HG03097 (cell line): ENCODE measurements around the gene PRR30.
"Not testable (repeated sequence)": the region's sequence is repeated elsewhere in the genome, so short reads cannot be mapped to it uniquely, and the experiment has no call there.

Source experiments
- ATAC-seq: cut with Tn5 transposase; IDR thresholded peaks from one replicate; pipeline ENCODE4 v1.9.1; 2021; ENCODE audit not compliant: unreplicated experiment, low FRiP score

Gene PRR30

DNA sequence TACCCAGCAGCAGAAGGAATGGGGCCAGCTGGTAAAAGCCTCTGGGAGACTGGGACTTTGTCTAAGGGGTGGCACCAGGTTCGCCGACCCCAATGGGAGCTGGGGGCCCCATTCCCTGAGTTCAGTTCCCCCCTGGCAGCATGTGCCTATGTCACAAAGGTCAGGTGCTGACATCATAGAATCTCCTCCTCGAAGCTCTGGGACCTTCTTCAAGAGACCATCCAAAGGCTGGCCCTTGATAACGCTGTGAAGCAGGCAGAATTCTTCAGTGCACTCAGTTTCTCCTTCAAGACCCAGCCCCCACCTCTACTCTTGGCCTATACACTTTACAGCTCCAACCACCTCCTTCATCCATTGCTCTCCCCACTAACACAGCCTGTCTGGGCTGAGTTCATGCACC is at the start of gene PRR30:
TSS of gene PRR30 (minus strand) at position 101 of the 400 bp plus-strand sequence. CDS start 1,081 bp downstream, outside the sequence.
- no peak for ATAC-seq

DNA sequence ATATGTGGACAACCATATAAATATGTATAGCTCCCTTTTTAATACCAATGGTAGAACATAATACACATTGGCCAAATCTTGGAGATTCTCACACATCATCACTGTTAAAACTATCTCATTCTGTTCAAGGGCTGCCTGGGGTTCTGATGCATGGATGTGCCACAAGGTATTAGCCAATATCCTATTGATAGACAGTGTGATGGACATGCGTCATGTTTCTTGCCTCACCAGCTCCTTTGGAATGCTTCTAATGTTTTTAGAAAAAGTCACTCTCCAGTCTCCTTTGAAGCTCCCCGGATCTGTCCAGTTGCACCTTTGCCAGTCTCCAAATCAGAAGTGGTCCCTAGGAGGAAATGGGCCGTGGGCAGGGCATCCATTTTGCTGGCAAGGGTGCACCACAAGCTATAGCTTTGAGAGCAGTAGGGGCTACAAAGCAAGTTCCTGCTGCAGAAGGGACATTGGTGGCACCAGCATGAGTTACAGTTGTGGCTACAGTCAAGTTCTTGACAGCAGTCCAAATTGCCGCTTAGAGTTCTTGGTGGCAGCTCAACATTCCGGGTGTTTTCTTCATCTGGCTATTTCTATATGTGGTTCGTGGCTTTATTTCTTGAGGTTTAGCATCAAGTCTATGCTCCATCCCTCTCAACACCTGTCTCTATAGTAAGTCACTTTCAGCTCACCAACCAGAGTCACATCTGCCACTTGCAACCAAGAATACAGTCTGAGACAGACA is 47.6 kb upstream of the PRR30 start:
- ATAC-seq = no peak

DNA sequence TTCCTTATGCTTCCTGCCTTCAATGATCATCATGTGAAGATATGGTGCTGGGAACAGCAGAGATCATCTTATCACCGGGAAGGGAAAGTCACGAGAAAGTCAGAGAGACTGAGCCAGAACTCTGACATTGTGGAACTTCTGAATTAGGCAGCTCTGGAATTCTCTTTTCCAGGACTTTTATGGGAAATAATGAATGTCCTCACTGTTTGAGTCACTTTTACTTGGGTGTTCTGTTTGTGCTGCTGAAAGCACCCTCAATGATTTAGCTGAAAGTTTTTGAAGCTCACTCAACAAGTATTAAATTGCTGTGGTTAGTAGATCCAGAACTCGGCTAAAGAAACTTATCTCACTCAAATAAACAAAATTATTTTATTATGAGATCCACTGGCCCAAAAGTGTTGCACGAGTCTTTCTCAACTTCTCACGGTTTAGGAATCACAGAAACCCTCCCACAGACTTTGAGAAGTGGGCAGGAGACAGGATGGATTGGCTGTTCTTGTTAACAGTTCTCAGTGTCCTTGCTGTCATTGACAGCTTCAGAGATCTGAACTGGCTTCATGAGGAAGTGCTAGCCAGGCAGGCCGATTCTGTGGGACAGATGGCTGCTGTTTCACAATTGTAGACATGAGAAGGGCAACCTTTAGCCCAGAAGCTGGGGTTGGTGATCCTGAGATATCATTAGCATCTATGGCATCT is 46.3 kb upstream of the PRR30 start:
- no peak for ATAC-seq

DNA sequence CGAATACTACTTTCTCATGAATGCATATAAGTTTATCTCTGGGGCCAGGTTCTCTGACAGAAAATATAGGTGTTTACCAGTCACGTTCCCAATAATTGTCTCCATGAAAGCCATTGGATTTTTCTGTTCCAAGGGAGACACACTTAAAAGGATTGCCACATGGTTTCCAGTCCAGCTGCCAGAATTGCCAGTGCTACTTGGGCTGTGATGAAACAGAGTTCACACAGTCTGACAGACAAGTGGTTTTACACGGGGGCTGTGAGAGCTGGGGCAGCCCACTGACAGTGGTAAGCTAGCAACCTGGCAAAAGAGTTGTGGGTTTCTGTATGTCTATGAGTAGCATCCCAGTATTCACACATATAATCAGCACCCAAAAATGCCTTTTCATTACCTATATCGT is 44.9 kb upstream of the PRR30 start:
- ATAC-seq = no peak

DNA sequence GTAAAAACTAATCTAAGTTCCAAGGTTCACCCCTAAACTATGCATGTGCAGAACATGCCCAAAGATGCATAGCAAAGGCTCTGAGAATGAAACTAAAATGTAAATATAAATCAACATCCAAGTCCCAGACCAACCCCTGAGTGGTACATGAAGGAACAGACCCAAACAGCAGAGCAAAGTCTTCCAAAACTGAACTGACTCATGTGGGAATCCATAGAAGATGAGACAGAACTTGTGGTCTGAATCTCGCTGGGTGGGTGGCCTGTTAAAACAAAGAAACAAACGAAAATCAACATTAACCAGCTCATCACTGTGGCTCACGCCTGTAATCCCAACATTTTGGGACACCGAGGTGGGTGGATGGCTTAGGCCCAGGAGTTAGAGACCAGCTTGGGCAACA is 43.1 kb upstream of the PRR30 start:
- ATAC-seq = no peak

DNA sequence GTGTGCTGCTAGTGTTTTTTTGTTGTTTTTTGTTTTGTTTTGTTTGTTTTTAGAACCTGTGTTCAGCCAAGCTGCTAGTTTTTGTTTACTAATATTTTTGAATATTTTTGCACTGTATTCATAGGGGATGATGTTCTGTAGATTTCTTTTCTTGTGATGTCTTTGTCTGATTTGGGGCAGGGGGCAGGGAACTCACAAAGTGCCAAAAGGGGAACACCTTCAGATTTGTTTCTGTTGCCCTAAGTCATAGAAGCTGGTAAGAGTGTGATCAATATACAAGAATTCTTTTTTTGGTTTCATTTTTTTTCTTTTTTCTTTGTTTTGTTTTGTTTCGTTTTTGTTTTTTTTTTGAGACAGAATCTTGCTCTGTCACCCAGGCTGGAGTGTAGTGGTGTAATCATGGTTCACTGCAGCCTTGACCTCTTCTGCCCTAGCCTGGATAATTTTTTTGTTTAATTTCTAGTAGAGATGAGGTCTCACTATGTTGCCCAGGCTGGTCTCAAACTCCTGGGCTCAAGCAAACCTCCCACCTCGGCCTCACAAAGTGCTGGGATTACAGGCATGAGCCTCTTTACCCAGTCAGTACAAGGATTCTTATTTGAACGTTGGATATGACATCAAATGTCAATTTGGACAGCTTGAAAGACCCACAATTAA is 40.3 kb upstream of the PRR30 start:
- ATAC-seq = no peak

DNA sequence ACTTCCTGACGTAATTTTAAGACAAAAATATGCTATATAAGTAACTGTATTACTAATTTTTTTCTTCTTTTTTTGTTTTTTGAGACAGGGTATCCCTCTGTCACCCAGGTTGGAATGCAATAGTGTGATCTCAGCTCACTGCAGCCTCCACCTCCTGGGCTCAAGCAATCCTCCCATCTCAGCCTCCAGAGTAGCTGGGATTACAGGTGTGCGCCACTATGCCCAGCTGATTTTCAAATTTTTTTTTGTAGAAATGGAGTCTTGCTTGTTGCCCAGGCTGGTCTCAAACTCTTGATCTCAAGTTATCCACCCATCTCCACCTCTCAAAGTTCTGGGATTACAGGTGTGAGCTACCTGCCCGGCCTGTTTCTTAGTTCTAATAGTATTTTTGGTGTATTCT is 39.3 kb upstream of the PRR30 start:
- ATAC-seq = no peak

DNA sequence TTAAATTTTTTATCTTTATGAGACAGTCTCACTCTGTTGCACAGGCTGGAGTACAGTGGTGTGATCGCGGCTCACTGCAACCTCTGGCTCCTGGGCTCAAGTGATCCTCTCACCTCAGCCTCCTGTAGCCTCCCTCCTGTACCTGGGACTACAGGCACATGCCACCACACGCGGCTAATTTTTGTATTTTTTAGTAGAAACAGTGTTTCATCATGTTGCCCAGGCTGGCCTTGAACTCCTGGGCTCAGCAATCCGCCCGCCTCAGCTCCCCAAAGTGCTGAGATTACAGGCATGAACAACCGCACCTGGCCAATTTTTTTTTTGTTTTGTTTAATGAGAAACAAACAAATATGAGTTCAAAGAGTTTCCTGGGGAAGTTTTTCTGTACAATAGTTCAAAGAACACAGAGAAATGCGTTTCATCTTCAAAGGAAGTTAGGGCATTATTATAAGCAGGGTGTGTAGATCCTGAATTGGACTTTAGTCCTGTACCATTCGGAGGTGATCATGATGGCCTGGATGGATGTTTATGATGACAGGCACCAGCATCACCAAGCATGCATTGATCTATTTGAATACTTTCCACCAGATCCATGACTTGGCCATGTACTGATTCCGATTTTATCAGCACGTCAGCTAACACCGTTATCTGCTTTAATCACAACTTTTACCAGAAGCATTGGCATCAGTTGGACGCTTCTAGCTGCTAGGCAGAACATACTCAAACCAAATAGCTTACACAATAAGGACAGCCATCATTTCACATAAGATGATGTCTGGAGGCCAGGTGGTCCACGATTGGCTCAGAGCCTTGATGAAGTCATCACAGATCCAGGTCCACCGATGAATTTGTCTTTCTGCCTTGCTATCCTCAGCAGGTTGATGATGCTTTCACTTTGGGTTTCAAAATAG is 38.5 kb upstream of the PRR30 start:
- ATAC-seq = no peak

DNA sequence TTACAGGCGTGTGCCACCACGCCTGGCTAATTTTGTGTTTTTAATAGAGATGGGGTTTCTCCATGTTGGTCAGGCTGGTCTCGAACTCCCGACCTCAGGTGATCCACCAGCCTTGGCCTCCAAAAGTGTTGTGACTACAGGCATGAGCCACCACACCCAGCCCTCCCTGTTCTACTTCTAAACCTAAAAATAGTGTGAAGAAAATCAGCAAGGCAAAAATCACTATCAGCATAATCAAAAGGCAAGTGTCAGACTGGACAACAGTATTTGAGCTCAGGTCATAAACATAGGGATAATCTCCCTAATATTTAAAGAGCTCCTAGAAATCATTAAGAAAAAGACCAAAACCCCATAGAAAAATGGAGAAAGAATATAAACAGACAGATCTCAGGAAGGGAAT is 36.6 kb upstream of the PRR30 start:
- ATAC-seq = not testable (repeated sequence)

DNA sequence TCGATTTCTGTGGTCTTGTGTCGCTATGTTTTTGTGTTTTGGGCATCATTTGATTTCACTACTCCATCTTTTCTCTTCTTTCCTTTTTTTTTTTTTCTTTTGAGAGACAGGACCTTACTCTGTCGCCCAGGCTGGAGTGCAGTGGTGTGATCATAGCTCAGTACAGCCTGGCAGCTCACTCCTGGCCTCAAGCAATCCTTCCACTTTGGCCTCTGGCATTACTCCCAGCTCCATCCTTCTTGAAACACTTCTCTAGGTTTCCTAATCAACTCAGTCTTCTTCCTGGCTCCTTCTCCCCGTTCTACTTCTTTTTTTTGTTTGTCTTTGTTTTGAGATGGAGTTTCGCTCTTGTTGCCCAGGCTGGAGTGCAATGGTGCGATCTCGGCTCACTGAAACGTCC is 36.1 kb upstream of the PRR30 start:
- no peak for ATAC-seq

DNA sequence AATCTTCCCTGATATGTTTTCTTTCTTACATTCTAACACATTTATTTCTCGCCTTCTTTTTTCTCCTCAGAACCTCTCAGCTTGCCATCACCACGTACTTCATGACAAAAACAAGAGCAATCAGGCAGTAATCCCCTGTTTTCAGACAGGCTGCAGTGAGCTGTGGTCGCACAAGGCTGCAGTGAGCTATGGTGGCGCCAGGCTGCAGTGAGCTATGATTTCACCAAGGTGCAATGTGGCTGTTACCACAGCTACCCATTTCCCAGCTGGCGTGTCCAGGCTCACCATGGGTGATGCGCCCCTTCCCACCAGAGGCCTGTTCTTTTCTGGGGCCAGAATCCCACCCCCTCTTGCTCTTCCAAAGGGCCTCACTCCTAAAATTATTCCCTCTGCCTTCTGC is 35.4 kb upstream of the PRR30 start:
- no peak for ATAC-seq

DNA sequence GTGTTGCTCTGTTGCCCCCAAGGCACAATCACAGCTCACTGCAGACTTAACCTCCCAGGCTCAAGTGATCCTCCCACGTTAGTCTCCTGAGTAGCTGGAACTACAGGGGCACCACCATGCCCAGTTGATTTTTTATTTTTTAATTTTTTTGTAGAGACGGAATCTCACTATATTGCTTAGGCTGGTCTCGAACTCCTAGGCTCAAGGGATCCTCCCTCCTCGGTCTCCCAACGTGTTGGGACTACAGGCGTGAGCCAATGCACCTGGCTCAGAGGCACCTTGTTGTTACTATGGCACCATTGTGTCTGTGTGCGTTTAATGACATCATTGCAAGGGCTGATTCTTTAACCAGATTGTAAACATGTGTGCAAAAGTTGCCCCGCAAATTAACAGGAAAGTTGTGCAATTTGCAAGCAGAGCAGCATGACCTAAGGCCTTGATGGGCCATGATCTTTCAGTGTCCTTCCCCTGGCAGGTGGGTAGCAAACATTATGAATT is 32.2 kb upstream of the PRR30 start:
- no peak for ATAC-seq

DNA sequence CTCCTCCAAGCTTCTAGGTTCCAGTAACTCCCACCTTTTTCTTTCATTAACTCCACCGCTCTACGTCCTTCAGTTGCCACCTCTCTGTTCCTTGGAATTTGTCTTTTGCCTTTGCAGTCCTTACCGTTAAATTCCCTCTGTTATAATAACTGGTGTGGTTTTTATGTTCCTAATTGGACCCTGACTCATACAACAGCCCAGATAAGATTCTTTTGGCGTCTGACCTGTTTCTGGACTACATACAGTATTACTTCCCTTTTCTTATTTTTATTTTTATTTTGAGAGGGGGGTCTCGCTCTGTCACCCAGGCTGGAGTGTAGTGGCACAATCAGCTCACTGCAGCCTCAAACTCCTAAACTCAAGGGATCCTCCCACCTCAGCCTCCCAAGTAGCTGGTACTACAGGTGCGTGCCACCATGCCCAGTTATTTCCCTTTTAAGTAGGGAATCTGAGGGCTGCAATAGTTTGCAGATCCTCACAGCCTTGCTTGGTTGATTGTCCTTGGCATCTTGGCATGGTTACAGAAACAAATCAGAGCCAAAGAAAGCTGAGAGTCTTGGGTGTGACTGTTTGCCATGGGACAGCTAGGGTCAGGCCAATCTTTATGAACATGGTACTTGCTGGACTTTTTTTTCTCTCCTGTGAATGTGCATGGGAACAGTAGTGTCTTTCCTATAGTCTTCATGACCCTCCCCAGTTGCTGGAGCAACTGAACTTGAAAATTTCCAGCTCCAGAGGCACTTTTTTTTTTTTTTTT is 31.5 kb upstream of the PRR30 start:
- no peak for ATAC-seq

DNA sequence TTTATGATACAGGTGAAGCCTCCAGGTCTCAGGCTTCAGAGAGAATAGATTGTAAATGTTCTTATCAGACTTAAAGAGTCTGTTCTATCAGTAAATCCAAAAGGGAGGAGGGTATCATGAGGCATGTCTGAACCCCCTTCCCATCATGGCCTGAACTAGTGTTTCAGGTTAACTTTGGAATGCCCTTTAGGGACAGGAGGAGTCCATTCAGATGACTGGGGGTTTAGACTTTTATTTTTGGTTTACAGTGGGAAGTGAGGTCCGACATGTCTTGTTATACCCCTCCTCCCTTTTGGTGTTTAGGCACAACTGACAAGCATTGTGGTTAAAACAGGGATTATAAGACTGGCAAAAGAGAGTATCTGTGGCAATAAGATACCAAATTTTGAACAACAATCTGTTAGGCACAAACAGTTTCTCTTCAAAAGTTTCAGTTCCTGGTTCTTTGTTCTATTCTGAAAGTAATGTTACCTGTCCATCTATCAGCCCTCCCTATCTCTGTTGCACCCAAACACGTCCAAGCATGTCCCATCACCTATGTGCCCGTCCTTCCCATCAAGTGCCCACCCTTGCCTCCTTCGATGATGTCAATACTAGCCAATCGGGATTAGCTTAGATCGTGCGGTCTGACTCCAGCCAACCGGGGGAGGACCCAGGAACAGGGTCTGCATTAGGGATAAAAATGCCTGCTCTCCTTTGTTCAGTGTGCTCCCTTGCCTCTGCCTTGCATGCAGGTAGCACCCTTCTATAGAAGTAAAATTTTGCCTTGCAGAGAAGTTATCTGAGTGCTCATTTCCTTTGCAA is 26.0 kb upstream of the PRR30 start:
- ATAC-seq = no peak

DNA sequence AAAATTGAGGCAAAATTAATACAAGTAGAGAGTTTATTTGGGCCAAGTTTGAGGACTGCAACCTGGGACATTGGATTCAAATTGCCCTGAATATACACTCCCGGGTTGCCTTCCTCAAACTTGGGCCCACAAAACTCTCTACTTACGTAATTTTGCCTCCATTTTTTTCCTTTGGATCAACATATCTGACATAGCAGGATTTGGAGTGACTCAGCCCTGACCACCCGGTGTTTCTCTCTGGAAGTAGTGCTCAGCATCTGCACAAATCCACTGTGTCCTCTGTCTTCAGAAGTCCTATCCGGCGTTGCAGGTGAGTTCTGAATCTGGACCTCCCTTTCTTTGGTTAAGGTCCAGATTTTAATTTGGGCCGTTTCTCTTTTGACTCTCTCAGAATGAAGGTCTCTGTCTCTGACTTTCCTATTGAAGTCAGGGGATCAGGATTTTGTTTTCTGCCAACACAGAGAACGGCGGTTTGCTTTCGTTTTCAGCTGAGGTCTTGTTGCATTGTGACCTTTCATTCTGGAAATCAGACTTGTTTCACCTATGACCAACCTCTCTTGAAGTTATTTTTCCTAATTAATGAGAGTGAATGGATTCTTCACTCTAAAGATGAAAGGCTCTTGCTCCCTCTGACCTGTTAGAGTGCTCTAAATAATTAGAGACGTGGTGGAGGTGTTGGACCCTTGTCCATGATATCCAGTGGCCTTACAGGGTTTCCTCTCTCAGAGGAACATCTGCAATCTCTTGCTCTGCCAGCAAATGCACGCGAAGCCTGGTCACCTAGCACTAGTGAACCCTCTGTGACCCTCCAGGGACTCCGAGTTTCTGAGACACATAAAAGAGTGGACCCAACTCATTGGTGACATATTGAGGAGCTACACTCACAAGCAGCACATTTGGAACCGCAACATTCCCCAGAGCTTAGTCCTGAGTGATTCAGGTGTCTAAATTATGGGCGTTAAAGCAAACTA is 23.2 kb upstream of the PRR30 start:
- ATAC-seq = no peak

DNA sequence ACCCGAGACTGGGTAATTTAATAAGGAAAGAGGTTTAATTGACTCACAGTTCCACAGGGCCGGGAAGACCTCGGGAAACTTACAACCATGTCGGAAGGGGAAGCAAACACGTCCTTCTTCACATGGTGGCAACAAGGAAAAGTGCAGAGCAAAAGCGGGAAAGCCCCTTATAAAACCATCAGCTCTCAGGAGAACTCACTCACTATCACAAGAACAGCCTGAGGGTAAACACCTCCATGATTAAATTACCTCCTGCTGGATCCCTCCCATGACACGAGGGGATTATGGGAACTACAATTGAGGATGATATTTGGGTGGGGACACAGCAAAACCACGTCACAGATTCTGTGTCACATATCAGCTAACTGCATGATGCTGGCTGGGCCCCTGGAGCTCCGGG is 21.0 kb upstream of the PRR30 start:
- no peak for ATAC-seq

DNA sequence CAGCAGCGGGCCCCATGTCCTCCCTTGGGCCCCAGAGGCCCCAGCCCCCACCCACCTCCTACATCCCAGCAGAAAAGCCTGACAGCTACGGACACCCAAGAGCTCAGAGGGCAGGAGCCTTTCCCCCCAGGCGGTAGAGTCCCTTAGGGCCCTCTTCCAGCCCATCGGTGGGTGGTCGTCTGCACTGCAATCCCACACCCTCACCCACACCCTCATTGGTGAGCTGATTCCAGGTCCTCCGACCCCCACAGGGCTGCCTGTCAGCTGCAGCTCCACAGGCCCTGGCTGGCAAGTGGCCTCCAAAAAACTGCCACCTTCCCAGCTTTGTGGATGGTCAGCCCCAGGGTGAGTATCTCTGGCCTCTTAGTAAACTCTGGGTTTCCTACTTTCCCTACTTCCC is 20.1 kb upstream of the PRR30 start:
- ATAC-seq = no peak

DNA sequence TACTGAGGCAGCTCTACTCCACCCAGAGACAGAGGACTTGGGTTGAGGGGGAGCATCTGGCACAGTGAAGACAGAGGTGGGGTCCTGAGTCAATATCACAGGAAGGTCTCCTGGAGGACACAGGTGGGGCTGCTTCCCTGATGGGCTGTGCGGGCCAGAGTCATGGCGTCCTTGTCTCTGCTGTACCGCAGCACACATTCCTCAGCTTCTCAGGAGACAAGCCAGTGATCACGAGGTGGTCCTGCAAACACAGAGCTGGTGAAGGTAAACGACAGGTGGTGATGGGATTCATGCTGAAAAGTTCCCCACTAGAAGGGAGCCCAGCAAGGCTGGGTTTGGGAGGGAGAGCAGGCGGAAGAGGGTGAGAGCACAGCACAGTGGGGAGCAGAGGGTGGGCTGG is 19.3 kb upstream of the PRR30 start:
- no peak for ATAC-seq
